ENCODE data around the gene UNC119B. TPM values are rescaled to one million over a fixed set of nuclear protein-coding genes. Genes with fewer than 3 reads are reported as not detected.

The UNC119B gene
- total and polyA plus RNA-seq, 3 donors from 2014 or later, result 42.2 to 45.2 (median 43.3) TPM

DNA sequence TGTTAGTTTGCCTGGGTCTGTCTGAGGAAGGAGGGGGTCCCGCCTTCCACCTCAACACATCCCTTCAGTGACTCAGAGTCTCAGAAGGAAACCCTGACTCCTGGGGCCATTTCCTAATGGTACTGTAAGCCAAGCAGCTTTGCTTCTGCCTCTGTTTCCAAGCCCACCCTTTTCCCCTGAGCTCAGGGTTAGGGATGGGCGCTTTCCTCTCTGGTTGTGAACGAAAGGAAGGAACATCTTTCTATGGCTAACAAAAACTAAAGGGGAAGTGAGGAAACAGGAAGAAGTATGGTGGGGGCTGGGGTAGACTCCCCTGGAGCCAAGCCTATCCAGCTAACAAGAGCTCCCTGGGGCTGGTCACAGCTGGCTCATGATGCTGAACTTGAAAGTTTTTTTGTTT, 11.6 kb upstream of the UNC119B start:
- 87 to 88% methylated on average over 3 of the region's 3 CpGs for WGBS, 2 donors
- Histone ChIP-seq H3K36me3 (ENCODE audit: low read depth, missing control alignments) (no peaks in the 10 kb centered on the region), H3K4me3 (no peak overlapping the region), H3K4me1 (peaks cover 24% of the 10 kb centered on the region), H3K27me3 (no peaks in the 10 kb centered on the region), H3K27ac (peak overlapping the region; percentile 4 to 57), H3K9me3 (no peaks in the 10 kb centered on the region)
- no peak for DNase-seq
- TF ChIP-seq POLR2A (IDR thresholded peaks at IDR 0.05) (no peak), CTCF (IDR thresholded peaks at IDR 0.05) (no peak)
- intact Hi-C loops (cut with DNase I; ENCODE audit: low total_unique reads), result no loop called here

- 77 to 88% methylated on average over 7 of the region's 7 CpGs for WGBS, 2 donors
- Histone ChIP-seq H3K27ac (peak overlapping the region in 1 of 2 donors; percentile 62), H3K9me3 (no peaks in the 10 kb centered on the region), H3K36me3 (ENCODE audit: low read depth, missing control alignments) (no peaks in the 10 kb centered on the region), H3K4me3 (no peak overlapping the region), H3K4me1 (peaks cover 24% of the 10 kb centered on the region), H3K27me3 (no peaks in the 10 kb centered on the region)
- intact Hi-C loops (cut with DNase I; ENCODE audit: low total_unique reads), result no loop called here
- DNase-seq, result no peak
- TF ChIP-seq CTCF (IDR thresholded peaks at IDR 0.05) (no peak), POLR2A (IDR thresholded peaks at IDR 0.05) (no peak)
These were observed 10.7 kb upstream of the UNC119B start for GRCh38 chr12:120699553-120699952.

DNA sequence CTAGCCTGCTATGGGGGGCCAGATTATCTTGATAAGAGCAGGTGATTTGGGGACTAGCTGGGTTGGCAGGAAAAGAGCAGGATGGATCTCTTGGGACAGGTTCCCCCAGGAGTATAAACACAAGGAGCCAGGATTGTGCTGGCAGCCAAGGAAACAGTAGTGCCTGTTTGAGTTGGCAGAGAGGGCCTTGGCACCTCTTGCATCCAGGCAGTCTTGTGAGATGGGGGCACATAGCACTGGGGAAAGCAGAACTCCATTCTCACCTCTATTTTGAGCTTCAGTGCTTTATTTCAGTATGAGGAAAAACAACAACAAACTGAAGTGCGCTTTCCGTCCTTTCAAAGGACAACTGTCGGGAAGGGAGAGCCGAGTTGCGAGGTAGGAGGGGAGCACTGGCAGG, 9.4 kb upstream of the UNC119B start:
- DNase-seq, result no peak
- no peak for TF ChIP-seq POLR2A (IDR thresholded peaks at IDR 0.05)
- TF ChIP-seq CTCF (IDR thresholded peaks at IDR 0.05), result no peak
- WGBS, 2 donors, result 97% methylated on average over 5 of the region's 5 CpGs
- peaks cover 24% of the 10 kb centered on the region for H3K4me1 ChIP-seq
- no peaks in the 10 kb centered on the region for H3K9me3 ChIP-seq
- H3K36me3 ChIP-seq (ENCODE audit: low read depth, missing control alignments), result no peaks in the 10 kb centered on the region
- intact Hi-C loops (cut with DNase I; ENCODE audit: low total_unique reads), result no loop called here
- H3K27ac ChIP-seq, result no peak overlapping the region
- no peaks in the 10 kb centered on the region for H3K27me3 ChIP-seq
- no peak overlapping the region for H3K4me3 ChIP-seq

- WGBS, 2 donors, result 89 to 91% methylated on average over 1 of the region's 1 CpG
- DNase-seq, result no peak
- no peak overlapping the region for H3K4me3 ChIP-seq
- no peak for TF ChIP-seq POLR2A (IDR thresholded peaks at IDR 0.05)
- H3K4me1 ChIP-seq, result peaks cover 24% of the 10 kb centered on the region
- intact Hi-C loops (cut with DNase I; ENCODE audit: low total_unique reads), result no loop called here
- H3K9me3 ChIP-seq, result no peaks in the 10 kb centered on the region
- H3K27me3 ChIP-seq, result no peaks in the 10 kb centered on the region
- H3K27ac ChIP-seq, result peak overlapping the region in 1 of 2 donors; percentile 71
- H3K36me3 ChIP-seq (ENCODE audit: low read depth, missing control alignments), result no peaks in the 10 kb centered on the region
These were observed 7.6 kb upstream of the UNC119B start for GRCh38 chr12:120702637-120703036.

DNA sequence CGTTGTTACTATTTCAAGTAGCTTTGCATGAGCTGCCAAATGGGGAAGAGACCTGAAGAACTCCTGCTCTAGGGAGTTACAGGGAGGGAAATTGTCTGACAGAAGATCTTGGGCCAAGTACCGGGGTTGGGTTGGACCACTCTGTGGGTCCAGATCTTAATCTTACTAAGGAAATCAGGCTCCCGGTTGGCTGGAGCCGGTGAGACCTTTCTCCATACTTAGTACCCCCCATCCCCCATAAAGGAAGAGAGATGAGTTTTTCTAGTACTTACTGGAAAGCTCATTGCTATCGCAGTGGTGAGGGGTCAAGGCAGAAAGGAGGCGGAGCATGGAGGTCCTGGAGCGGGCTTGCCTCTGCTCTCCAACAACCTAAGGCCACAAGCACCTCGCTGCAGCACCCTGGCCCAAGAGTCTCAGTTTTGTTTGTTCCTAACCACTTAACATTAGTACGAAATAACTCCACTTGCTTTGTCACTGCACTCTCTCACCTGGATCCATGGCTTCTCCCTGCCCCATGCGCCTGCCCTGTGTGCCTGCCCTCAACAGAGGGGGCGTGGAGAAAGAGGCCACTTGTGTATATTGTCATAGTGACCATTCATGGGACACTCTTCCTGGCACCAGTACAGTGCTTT, 6.8 kb upstream of the UNC119B start:
- TF ChIP-seq POLR2A (IDR thresholded peaks at IDR 0.05), result no peak
- TF ChIP-seq CTCF (IDR thresholded peaks at IDR 0.05), result no peak
- no peak for DNase-seq
- H3K9me3 ChIP-seq, result no peaks in the 10 kb centered on the region
- peak overlapping the region; percentile 55 to 71 for H3K27ac ChIP-seq
- WGBS, 2 donors, result 59 to 69% methylated on average over 11 of the region's 11 CpGs
- intact Hi-C loops (cut with DNase I; ENCODE audit: low total_unique reads), result no loop called here
- H3K4me3 ChIP-seq, result no peak overlapping the region
- H3K27me3 ChIP-seq, result no peaks in the 10 kb centered on the region
- H3K4me1 ChIP-seq, result peaks cover 24% of the 10 kb centered on the region
- no peaks in the 10 kb centered on the region for H3K36me3 ChIP-seq (ENCODE audit: low read depth, missing control alignments)

Data from testis (tissue), 3 donors.